ENCODE data around the gene DCC.

The DCC gene

DNA sequence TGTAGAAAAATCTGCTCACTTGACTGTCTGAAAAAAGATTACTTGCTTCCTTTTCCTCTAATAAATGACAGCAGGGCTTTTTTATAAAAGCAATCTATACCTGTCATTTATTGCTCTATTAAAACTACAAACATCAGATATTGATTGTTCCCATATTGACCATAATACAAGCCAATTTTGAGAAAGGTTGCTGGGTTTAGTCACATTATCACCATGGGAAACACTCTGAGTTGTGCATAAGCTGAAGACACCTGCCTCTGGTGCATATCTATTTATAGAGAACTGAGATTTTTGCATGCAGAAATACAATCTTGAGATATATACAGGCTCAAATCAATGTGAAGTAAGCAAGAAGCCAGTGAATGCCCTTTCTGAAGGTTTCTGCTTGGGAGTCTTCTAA, 853.9 kb downstream of the DCC start:
- CTCF ChIA-PET = no interaction called here
- TF ChIP-seq FOXM1 (IDR thresholded peaks at IDR 0.05; ENCODE audit: borderline replicate concordance) (no peak), ARNT (IDR thresholded peaks at IDR 0.05) (no peak), LEF1 (IDR thresholded peaks at IDR 0.05; ENCODE audit: borderline replicate concordance) (no peak), FOXK2 (IDR thresholded peaks at IDR 0.05) (no peak), PKNOX1 (IDR thresholded peaks at IDR 0.05) (no peak), SP1 (IDR thresholded peaks at IDR 0.05) (no peak), TARDBP (IDR thresholded peaks at IDR 0.05) (no peak), ZNF384 (IDR thresholded peaks at IDR 0.05) (no peak), ELF4 (IDR thresholded peaks at IDR 0.05) (no peak), L3MBTL2 (conservative IDR thresholded peaks at IDR 0.05) (no peak), BHLHE40 (IDR thresholded peaks at IDR 0.05; ENCODE audit: borderline replicate concordance) (no peak), CTBP1 (IDR thresholded peaks at IDR 0.05; ENCODE audit: borderline replicate concordance) (no peak), FOXA1 (IDR thresholded peaks at IDR 0.05) (no peak), HDGF (IDR thresholded peaks at IDR 0.05; ENCODE audit: borderline replicate concordance) (no peak), NFRKB (IDR thresholded peaks at IDR 0.05) (no peak), SUZ12 (IDR thresholded peaks at IDR 0.05) (no peak)
- POLR2A ChIA-PET = no interaction called here
- DNase-seq (ENCODE audit: extremely low spot score) = no peak

DNA sequence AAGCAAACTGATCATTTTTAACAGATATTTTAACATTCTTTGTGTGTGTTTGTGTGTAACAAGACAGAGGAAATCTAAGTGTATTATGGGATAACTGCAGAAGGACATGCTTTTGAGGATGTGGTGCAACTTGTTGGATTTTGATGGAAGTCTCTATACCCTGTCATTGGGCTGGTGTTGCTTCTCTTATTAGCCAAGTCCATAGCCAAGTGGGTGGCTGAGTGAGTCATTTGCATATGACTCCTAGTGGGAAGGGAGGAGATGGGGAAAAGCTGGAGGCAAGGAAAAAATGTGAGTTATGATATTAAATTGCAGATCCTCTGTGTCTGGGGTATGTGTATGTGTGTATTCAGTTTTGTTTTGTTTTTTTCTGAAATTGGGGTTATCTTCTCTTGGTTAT, 879.9 kb downstream of the DCC start:
- TF ChIP-seq L3MBTL2 (conservative IDR thresholded peaks at IDR 0.05) = no peak
- TF ChIP-seq SP1 (IDR thresholded peaks at IDR 0.05) = no peak
- TF ChIP-seq ARNT (IDR thresholded peaks at IDR 0.05) = no peak
- no peak for TF ChIP-seq CTBP1 (IDR thresholded peaks at IDR 0.05; ENCODE audit: borderline replicate concordance)
- no peak for TF ChIP-seq LEF1 (IDR thresholded peaks at IDR 0.05; ENCODE audit: borderline replicate concordance)
- TF ChIP-seq PKNOX1 (IDR thresholded peaks at IDR 0.05) = no peak
- no peak for TF ChIP-seq FOXM1 (IDR thresholded peaks at IDR 0.05; ENCODE audit: borderline replicate concordance)
- TF ChIP-seq TARDBP (IDR thresholded peaks at IDR 0.05) = no peak
- no peak for DNase-seq (ENCODE audit: extremely low spot score)
- ChIA-PET POLR2A (no interaction called here), CTCF (no interaction called here)

GRCh38 chr18:53224128-53224778, 884.3 kb downstream of the DCC start:
- ChIA-PET POLR2A (no interaction called here), CTCF (no interaction called here)
- TF ChIP-seq HDGF (IDR thresholded peaks at IDR 0.05; ENCODE audit: borderline replicate concordance) (no peak), PKNOX1 (IDR thresholded peaks at IDR 0.05) (no peak), FOXK2 (IDR thresholded peaks at IDR 0.05) (no peak), ELF4 (IDR thresholded peaks at IDR 0.05) (no peak), FOXM1 (IDR thresholded peaks at IDR 0.05; ENCODE audit: borderline replicate concordance) (no peak), CTBP1 (IDR thresholded peaks at IDR 0.05; ENCODE audit: borderline replicate concordance) (no peak), NFRKB (IDR thresholded peaks at IDR 0.05) (no peak), ZNF384 (IDR thresholded peaks at IDR 0.05) (no peak)
- no peak for DNase-seq (ENCODE audit: extremely low spot score)

DNA sequence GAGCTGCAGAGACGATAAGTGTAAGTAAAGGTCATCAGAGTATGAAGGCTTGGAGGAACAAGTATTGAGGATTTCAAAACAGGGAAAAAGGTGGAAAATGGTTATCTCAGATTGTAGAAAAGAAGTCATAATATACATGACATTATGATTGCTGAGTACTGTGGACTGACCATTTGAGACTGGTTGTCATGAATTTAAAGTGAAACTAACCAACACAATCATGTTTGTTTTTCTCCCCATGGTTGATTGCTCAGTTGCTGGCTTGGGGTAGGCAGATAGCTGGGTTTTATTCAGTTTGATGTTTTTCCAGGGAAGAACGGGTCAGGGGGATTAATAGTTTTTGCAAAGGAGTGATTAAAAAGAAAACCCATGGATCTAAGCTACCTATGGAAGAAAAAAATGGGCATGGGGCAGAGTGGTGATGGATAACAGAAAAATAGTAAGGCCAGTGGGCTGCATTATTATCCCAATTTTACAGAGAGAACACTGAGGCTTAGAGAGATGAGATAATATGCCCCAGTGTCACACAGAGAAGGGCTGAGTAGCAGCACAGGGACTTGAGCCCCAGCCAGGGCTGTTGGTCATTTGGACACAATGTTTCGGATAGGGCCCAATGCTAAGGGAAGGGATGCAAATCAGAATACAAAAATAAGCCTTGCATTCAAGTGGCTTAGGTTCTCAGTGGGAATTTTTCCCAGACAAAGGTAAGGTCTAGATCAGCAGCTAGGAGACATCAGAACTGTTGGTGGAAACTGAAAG, 885.7 kb downstream of the DCC start:
- DNase-seq (ENCODE audit: extremely low spot score) = no peak
- ChIA-PET CTCF (no interaction called here), POLR2A (no interaction called here)
- no peak for TF ChIP-seq ELF4 (IDR thresholded peaks at IDR 0.05)
- no peak for TF ChIP-seq L3MBTL2 (conservative IDR thresholded peaks at IDR 0.05)

DNA sequence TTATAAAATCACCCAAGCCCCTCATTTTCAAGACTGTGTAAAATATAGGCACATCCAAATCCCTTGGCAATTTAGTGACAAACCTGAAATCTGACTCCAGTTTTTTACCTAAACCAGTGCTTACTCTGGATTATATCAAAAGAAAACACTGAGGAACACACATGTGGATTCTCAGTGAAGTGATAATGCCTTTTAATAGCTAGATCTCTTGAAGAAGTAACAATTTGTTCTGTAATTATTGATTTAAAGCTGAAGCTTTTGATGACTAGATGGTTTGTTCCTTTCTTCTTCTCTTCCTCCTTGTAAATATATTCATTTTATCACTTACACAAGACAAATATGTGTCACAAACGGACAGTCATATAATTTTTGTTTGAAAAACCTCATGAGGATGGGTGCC, 894.6 kb downstream of the DCC start:
- no peak for TF ChIP-seq FOXM1 (IDR thresholded peaks at IDR 0.05; ENCODE audit: borderline replicate concordance)
- no peak for TF ChIP-seq HDGF (IDR thresholded peaks at IDR 0.05; ENCODE audit: borderline replicate concordance)
- no peak for TF ChIP-seq FOXA1 (IDR thresholded peaks at IDR 0.05)
- no peak for TF ChIP-seq TARDBP (IDR thresholded peaks at IDR 0.05)
- TF ChIP-seq NFRKB (IDR thresholded peaks at IDR 0.05) = no peak
- TF ChIP-seq SUZ12 (IDR thresholded peaks at IDR 0.05) = no peak
- TF ChIP-seq LEF1 (IDR thresholded peaks at IDR 0.05; ENCODE audit: borderline replicate concordance) = no peak
- no peak for TF ChIP-seq FOXK2 (IDR thresholded peaks at IDR 0.05)
- no peak for TF ChIP-seq BHLHE40 (IDR thresholded peaks at IDR 0.05; ENCODE audit: borderline replicate concordance)
- ChIA-PET POLR2A (no interaction called here), CTCF (no interaction called here)
- DNase-seq (ENCODE audit: extremely low spot score) = no peak

DNA sequence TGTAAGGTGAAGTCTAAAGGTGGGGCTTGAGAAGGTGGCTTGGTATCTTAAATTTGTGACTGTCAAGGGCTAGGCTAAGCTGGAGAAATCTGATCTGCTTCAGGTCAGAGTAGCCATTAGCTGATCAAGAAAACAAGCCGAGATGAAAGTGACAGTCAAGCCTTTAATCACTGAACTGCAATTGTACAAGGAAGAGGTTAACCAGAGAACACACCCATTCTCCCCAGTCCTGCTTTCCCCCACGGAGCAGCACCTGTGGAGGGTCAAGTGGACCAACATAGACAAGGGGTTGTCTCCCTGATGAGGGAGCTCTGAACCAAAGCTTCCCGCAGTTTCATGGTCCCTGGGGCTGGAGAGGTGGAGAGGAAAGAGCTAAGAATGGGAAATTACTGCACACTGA, 901.2 kb downstream of the DCC start:
- ChIA-PET POLR2A (no interaction called here), CTCF (no interaction called here)
- DNase-seq (ENCODE audit: extremely low spot score) = no peak
- TF ChIP-seq BHLHE40 (IDR thresholded peaks at IDR 0.05; ENCODE audit: borderline replicate concordance) (no peak), SP1 (IDR thresholded peaks at IDR 0.05) (no peak), HDGF (IDR thresholded peaks at IDR 0.05; ENCODE audit: borderline replicate concordance) (no peak), FOXM1 (IDR thresholded peaks at IDR 0.05; ENCODE audit: borderline replicate concordance) (no peak), ELF4 (IDR thresholded peaks at IDR 0.05) (no peak), FOXA1 (IDR thresholded peaks at IDR 0.05) (no peak), LEF1 (IDR thresholded peaks at IDR 0.05; ENCODE audit: borderline replicate concordance) (no peak), TARDBP (IDR thresholded peaks at IDR 0.05) (no peak), ZNF384 (IDR thresholded peaks at IDR 0.05) (no peak), FOXK2 (IDR thresholded peaks at IDR 0.05) (no peak), PKNOX1 (IDR thresholded peaks at IDR 0.05) (no peak), NFRKB (IDR thresholded peaks at IDR 0.05) (no peak), ARNT (IDR thresholded peaks at IDR 0.05) (no peak), L3MBTL2 (conservative IDR thresholded peaks at IDR 0.05) (no peak), CTBP1 (IDR thresholded peaks at IDR 0.05; ENCODE audit: borderline replicate concordance) (no peak), SUZ12 (IDR thresholded peaks at IDR 0.05) (no peak)

All from HEK293T (cell line).